ENCODE results near the gene DIPK1A.
"Not testable (repeated sequence)": the region's sequence is repeated elsewhere in the genome, so short reads cannot be mapped to it uniquely, and the experiment has no call there.

Gene DIPK1A

GRCh38 chr1:92902406-92902744, 58.9 kb downstream of the DIPK1A start:
- no peak overlapping the region for H3K27ac ChIP-seq (ENCODE audit: low read depth, low read length)
- H3K4me3 ChIP-seq (ENCODE audit: low read depth in 1 of 2, low read length in 2 of 2), result no peak overlapping the region
- no peaks in the 10 kb centered on the region for H3K27me3 ChIP-seq (ENCODE audit: control insufficient read depth in 1 of 2, insufficient read depth in 2 of 2, low read length in 2 of 2)
- no peaks in the 10 kb centered on the region for H3K36me3 ChIP-seq (ENCODE audit: insufficient read depth, low read length)
- H3K9ac ChIP-seq (ENCODE audit: low read length), result no peak overlapping the region
- no peaks in the 10 kb centered on the region for H3K4me1 ChIP-seq (ENCODE audit: insufficient read depth, low read length)
- H3K9me3 ChIP-seq (ENCODE audit: low read length), result peaks cover 4% of the 10 kb centered on the region

GRCh38 chr1:92901699-92902405, 59.4 kb downstream of the DIPK1A start:
- Histone ChIP-seq H3K9ac (ENCODE audit: low read length) (no peak overlapping the region), H3K4me1 (ENCODE audit: insufficient read depth, low read length) (no peaks in the 10 kb centered on the region), H3K27ac (ENCODE audit: low read depth, low read length) (no peak overlapping the region), H3K4me3 (ENCODE audit: low read depth in 1 of 2, low read length in 2 of 2) (no peak overlapping the region), H3K9me3 (ENCODE audit: low read length) (peaks cover 4% of the 10 kb centered on the region), H3K36me3 (ENCODE audit: insufficient read depth, low read length) (no peaks in the 10 kb centered on the region), H3K27me3 (ENCODE audit: control insufficient read depth in 1 of 2, insufficient read depth in 2 of 2, low read length in 2 of 2) (no peaks in the 10 kb centered on the region)

GRCh38 chr1:92901126-92901525, 60.1 kb downstream of the DIPK1A start:
- no peak overlapping the region for H3K27ac ChIP-seq (ENCODE audit: low read depth, low read length)
- H3K9me3 ChIP-seq (ENCODE audit: low read length), result peaks cover 4% of the 10 kb centered on the region
- H3K4me1 ChIP-seq (ENCODE audit: insufficient read depth, low read length), result no peaks in the 10 kb centered on the region
- no peaks in the 10 kb centered on the region for H3K36me3 ChIP-seq (ENCODE audit: insufficient read depth, low read length)
- no peak overlapping the region for H3K9ac ChIP-seq (ENCODE audit: low read length)
- H3K27me3 ChIP-seq (ENCODE audit: control insufficient read depth in 1 of 2, insufficient read depth in 2 of 2, low read length in 2 of 2), result no peaks in the 10 kb centered on the region
- no peak overlapping the region for H3K4me3 ChIP-seq (ENCODE audit: low read depth in 1 of 2, low read length in 2 of 2)

- Histone ChIP-seq H3K36me3 (ENCODE audit: insufficient read depth, low read length) (no peaks in the 10 kb centered on the region), H3K27me3 (ENCODE audit: control insufficient read depth in 1 of 2, insufficient read depth in 2 of 2, low read length in 2 of 2) (no peaks in the 10 kb centered on the region), H3K9ac (ENCODE audit: low read length) (no peak overlapping the region), H3K4me3 (ENCODE audit: low read depth in 1 of 2, low read length in 2 of 2) (no peak overlapping the region), H3K9me3 (ENCODE audit: low read length) (peaks cover 4% of the 10 kb centered on the region), H3K27ac (ENCODE audit: low read depth, low read length) (no peak overlapping the region), H3K4me1 (ENCODE audit: insufficient read depth, low read length) (no peaks in the 10 kb centered on the region)
These were observed 60.7 kb downstream of the DIPK1A start for GRCh38 chr1:92900539-92900938.

- Histone ChIP-seq H3K9me3 (ENCODE audit: low read length) (peaks cover 4% of the 10 kb centered on the region), H3K9ac (ENCODE audit: low read length) (no peak overlapping the region), H3K4me3 (ENCODE audit: low read depth in 1 of 2, low read length in 2 of 2) (no peak overlapping the region), H3K27me3 (ENCODE audit: control insufficient read depth in 1 of 2, insufficient read depth in 2 of 2, low read length in 2 of 2) (no peaks in the 10 kb centered on the region), H3K4me1 (ENCODE audit: insufficient read depth, low read length) (no peaks in the 10 kb centered on the region), H3K36me3 (ENCODE audit: insufficient read depth, low read length) (no peaks in the 10 kb centered on the region), H3K27ac (ENCODE audit: low read depth, low read length) (no peak overlapping the region)
These were observed 61.5 kb downstream of the DIPK1A start for GRCh38 chr1:92899780-92900179.

GRCh38 chr1:92898053-92898452, 63.2 kb downstream of the DIPK1A start:
- not testable (repeated sequence) for H3K9ac ChIP-seq (ENCODE audit: low read length); H3K27me3 ChIP-seq (ENCODE audit: control insufficient read depth in 1 of 2, insufficient read depth in 2 of 2, low read length in 2 of 2); H3K9me3 ChIP-seq (ENCODE audit: low read length); H3K27ac ChIP-seq (ENCODE audit: low read depth, low read length); H3K4me3 ChIP-seq (ENCODE audit: low read depth in 1 of 2, low read length in 2 of 2); H3K36me3 ChIP-seq (ENCODE audit: insufficient read depth, low read length); H3K4me1 ChIP-seq (ENCODE audit: insufficient read depth, low read length)

GRCh38 chr1:92887465-92887864, 73.8 kb downstream of the DIPK1A start:
- no peak overlapping the region for H3K27ac ChIP-seq (ENCODE audit: low read depth, low read length)

GRCh38 chr1:92886886-92887419, 74.3 kb downstream of the DIPK1A start:
- H3K9me3 ChIP-seq (ENCODE audit: low read length), result no peaks in the 10 kb centered on the region
- no peaks in the 10 kb centered on the region for H3K4me1 ChIP-seq (ENCODE audit: insufficient read depth, low read length)
- no peak overlapping the region for H3K4me3 ChIP-seq (ENCODE audit: low read depth in 1 of 2, low read length in 2 of 2)
- no peak overlapping the region for H3K9ac ChIP-seq (ENCODE audit: low read length)
- no peaks in the 10 kb centered on the region for H3K36me3 ChIP-seq (ENCODE audit: insufficient read depth, low read length)
- H3K27ac ChIP-seq (ENCODE audit: low read depth, low read length), result no peak overlapping the region
- no peaks in the 10 kb centered on the region for H3K27me3 ChIP-seq (ENCODE audit: control insufficient read depth in 1 of 2, insufficient read depth in 2 of 2, low read length in 2 of 2)

More at GRCh38 chr1:92887465-92887864, 73.8 kb downstream of the DIPK1A start:
- H3K4me1 ChIP-seq (ENCODE audit: insufficient read depth, low read length), result no peaks in the 10 kb centered on the region
- no peaks in the 10 kb centered on the region for H3K27me3 ChIP-seq (ENCODE audit: control insufficient read depth in 1 of 2, insufficient read depth in 2 of 2, low read length in 2 of 2)
- H3K9me3 ChIP-seq (ENCODE audit: low read length), result no peaks in the 10 kb centered on the region
- H3K36me3 ChIP-seq (ENCODE audit: insufficient read depth, low read length), result no peaks in the 10 kb centered on the region
- no peak overlapping the region for H3K4me3 ChIP-seq (ENCODE audit: low read depth in 1 of 2, low read length in 2 of 2)
- no peak overlapping the region for H3K9ac ChIP-seq (ENCODE audit: low read length)

- Histone ChIP-seq H3K4me1 (ENCODE audit: insufficient read depth, low read length) (no peaks in the 10 kb centered on the region), H3K9me3 (ENCODE audit: low read length) (no peaks in the 10 kb centered on the region), H3K4me3 (ENCODE audit: low read depth in 1 of 2, low read length in 2 of 2) (no peak overlapping the region), H3K27ac (ENCODE audit: low read depth, low read length) (no peak overlapping the region), H3K9ac (ENCODE audit: low read length) (no peak overlapping the region), H3K36me3 (ENCODE audit: insufficient read depth, low read length) (no peaks in the 10 kb centered on the region), H3K27me3 (ENCODE audit: control insufficient read depth in 1 of 2, insufficient read depth in 2 of 2, low read length in 2 of 2) (no peaks in the 10 kb centered on the region)
These were observed 77.1 kb downstream of the DIPK1A start for GRCh38 chr1:92884195-92884594.

- no peak overlapping the region for H3K27ac ChIP-seq (ENCODE audit: low read depth, low read length)
- H3K9me3 ChIP-seq (ENCODE audit: low read length), result no peaks in the 10 kb centered on the region
- H3K4me1 ChIP-seq (ENCODE audit: insufficient read depth, low read length), result no peaks in the 10 kb centered on the region
- no peaks in the 10 kb centered on the region for H3K36me3 ChIP-seq (ENCODE audit: insufficient read depth, low read length)
- no peak overlapping the region for H3K9ac ChIP-seq (ENCODE audit: low read length)
- no peak overlapping the region for H3K4me3 ChIP-seq (ENCODE audit: low read depth in 1 of 2, low read length in 2 of 2)
- no peaks in the 10 kb centered on the region for H3K27me3 ChIP-seq (ENCODE audit: control insufficient read depth in 1 of 2, insufficient read depth in 2 of 2, low read length in 2 of 2)
These were observed 78.0 kb downstream of the DIPK1A start for GRCh38 chr1:92883297-92883696.

- Histone ChIP-seq H3K9me3 (ENCODE audit: low read length) (no peaks in the 10 kb centered on the region), H3K36me3 (ENCODE audit: insufficient read depth, low read length) (no peaks in the 10 kb centered on the region), H3K4me3 (ENCODE audit: low read depth in 1 of 2, low read length in 2 of 2) (no peak overlapping the region), H3K27me3 (ENCODE audit: control insufficient read depth in 1 of 2, insufficient read depth in 2 of 2, low read length in 2 of 2) (no peaks in the 10 kb centered on the region), H3K9ac (ENCODE audit: low read length) (no peak overlapping the region), H3K27ac (ENCODE audit: low read depth, low read length) (no peak overlapping the region), H3K4me1 (ENCODE audit: insufficient read depth, low read length) (peaks cover 2% of the 10 kb centered on the region)
These were observed 78.4 kb downstream of the DIPK1A start for GRCh38 chr1:92882819-92883218.

GRCh38 chr1:92881391-92881790, 79.9 kb downstream of the DIPK1A start:
- Histone ChIP-seq H3K27ac (ENCODE audit: low read depth, low read length) (no peak overlapping the region), H3K27me3 (ENCODE audit: control insufficient read depth in 1 of 2, insufficient read depth in 2 of 2, low read length in 2 of 2) (no peaks in the 10 kb centered on the region), H3K9ac (ENCODE audit: low read length) (no peak overlapping the region), H3K4me3 (ENCODE audit: low read depth in 1 of 2, low read length in 2 of 2) (no peak overlapping the region), H3K9me3 (ENCODE audit: low read length) (no peaks in the 10 kb centered on the region), H3K4me1 (ENCODE audit: insufficient read depth, low read length) (peaks cover 5% of the 10 kb centered on the region), H3K36me3 (ENCODE audit: insufficient read depth, low read length) (no peaks in the 10 kb centered on the region)

All from muscle layer of colon (tissue), 2 donors.